ENCODE measurements around the gene SELENOF.
A peak's percentile ranks its signal among the peaks of the same experiment; 100 is the strongest.

Gene SELENOF

DNA sequence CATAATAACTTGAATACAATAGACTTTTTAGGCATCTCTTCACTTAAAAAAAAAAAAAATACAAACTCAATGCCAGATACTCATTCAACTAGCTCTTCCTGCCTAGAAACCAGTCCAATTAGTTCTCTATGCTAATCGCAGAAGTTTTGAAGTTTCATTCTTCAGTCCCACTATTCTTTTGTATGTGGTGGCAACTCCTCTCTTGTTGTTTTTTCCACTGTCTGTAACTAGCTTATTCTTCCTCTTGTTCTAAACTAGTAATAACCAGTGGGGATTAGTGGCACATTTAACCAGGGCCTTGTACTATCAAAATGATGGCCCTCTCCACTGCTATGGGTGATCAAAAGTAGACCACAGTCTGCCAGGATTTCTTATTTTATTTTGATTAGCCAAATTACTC is 52.5 kb downstream of the SELENOF start:
- no peak overlapping the region for H3K4me3 ChIP-seq (ENCODE audit: low read depth, low read length)
- TF ChIP-seq CTCF (conservative IDR thresholded peaks at IDR 0.05; ENCODE audit: low read depth, low read length), result no peak
- DNase-seq (ENCODE audit: low read depth), result no peak

DNA sequence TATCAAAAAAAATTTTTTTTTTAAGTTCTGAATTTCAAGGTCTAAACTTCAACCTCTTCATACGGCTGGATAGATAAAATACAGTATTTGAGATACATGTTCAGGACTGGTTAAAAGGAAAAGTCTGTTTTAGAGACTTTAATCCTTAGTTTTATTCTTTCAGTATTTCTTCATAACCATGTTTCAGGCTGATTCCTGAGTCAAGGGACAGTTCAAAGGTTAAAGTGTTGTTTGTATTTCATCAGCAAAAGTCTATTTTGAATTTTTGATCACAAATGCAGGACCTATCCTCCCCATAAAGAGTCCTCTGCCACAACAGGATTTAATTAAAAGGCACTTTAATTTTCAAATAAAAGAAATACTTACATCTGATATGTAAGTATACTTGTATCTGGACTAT is 53.5 kb downstream of the SELENOF start:
- TF ChIP-seq CTCF (conservative IDR thresholded peaks at IDR 0.05; ENCODE audit: low read depth, low read length), result no peak

DNA sequence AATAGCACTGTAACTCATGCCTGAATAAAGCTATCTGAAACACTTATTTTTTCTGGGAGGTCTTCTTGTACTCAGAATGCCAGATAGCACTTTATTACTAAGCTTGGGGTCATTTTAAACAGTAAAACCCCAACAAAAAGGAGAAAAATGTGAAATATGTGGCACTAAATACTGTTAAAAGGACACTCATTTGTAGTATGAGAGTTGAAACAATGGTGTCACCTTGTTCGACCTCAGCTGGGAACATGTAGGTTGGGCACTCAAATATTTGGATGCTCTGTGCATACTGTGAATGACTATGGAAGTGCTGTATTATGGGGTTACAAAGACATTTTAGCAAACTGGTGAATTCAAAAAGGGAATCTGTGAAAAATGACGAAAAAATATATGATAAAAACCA is 53.9 kb downstream of the SELENOF start:
- no peak overlapping the region for H3K4me3 ChIP-seq (ENCODE audit: low read depth, low read length)
- no peak for TF ChIP-seq CTCF (conservative IDR thresholded peaks at IDR 0.05; ENCODE audit: low read depth, low read length)
- no peak for DNase-seq (ENCODE audit: low read depth)

More for the DNA sequence above, 53.5 kb downstream of the SELENOF start:
- no peak overlapping the region for H3K4me3 ChIP-seq (ENCODE audit: low read depth, low read length)
- no peak for DNase-seq (ENCODE audit: low read depth)

DNA sequence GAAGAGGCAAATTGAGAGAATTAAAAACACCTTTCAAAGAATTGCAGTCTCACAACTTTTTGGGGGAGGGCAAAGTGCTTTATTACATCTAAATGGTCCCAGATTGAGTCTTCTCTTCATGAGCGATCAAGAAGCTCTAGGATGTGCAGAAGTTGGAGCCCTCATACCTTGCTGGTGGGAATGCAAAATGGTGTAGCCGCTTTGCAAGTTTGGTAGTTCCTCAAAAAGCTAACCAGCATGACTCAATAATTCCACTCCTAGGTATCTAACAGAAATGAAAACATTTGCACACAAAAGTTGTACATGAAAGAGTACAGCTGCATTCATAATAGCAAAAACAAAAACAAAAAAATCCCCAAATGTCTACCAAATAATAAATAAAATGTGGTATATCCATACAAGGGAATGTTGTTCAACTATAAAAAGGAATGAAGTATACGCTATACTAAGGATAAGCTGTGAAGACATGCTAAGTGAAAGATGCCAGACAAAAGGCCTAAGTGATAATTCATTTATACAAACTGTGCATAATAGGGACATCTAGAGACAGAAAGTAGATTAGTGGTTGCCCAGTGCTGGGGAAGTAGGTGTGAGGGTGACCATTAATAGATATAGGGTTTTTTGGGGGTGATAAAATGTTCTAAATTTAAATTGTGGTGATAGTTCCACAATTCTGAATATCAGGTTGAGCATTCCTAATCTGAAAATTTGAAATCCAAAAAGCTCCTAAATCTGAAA is 55.2 kb downstream of the SELENOF start:
- no peak for DNase-seq (ENCODE audit: low read depth)
- no peak overlapping the region for H3K4me3 ChIP-seq (ENCODE audit: low read depth, low read length)
- TF ChIP-seq CTCF (conservative IDR thresholded peaks at IDR 0.05; ENCODE audit: low read depth, low read length), result no peak

- no peak for TF ChIP-seq CTCF (conservative IDR thresholded peaks at IDR 0.05; ENCODE audit: low read depth, low read length)
- H3K4me3 ChIP-seq (ENCODE audit: low read depth, low read length), result no peak overlapping the region
- DNase-seq (ENCODE audit: low read depth), result peak; percentile 17
These were observed 57.7 kb downstream of the SELENOF start for GRCh38 chr1:86856196-86856595.

DNA sequence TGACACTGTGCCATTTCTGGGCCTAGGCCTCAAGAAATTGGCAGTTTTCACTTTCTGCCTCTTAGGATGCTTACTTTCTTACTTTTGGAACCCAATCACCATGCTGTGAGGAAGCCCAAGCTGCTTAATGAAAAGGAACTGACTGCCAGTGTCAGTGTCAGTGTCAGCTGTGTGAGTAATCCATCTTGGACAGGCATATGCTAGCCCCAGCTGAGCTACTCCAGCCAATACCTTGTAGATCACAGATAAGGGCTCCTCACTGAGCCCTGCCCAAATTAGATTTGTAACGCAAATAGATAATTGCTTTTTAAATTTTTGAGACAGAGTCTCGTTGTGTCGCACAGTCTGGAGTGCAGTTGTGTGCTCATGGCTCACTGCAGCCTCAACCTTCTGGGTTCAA is 59.6 kb downstream of the SELENOF start:
- no peak for DNase-seq (ENCODE audit: low read depth)
- TF ChIP-seq CTCF (conservative IDR thresholded peaks at IDR 0.05; ENCODE audit: low read depth, low read length), result no peak
- H3K4me3 ChIP-seq (ENCODE audit: low read depth, low read length), result no peak overlapping the region

GRCh38 chr1:86852782-86853408 is 61.0 kb downstream of the SELENOF start:
- TF ChIP-seq CTCF (conservative IDR thresholded peaks at IDR 0.05; ENCODE audit: low read depth, low read length), result no peak
- H3K4me3 ChIP-seq (ENCODE audit: low read depth, low read length), result no peak overlapping the region

More at GRCh38 chr1:86852782-86853408, 61.0 kb downstream of the SELENOF start:
- peak; percentile 38 for DNase-seq (ENCODE audit: low read depth)

Measured in choroid plexus epithelial cell (primary cell).